Breast epithelium (tissue), 3 donors: Measurements from ENCODE around the gene BDP1.

Experiments
- POLR2A ChIP-seq: fragments of 450-650 bp; IDR thresholded peaks from one replicate; pipeline ENCODE4 v1.6.1; 2016; ENCODE audit warnings: antibody characterized with exemption, mild to moderate bottlenecking, moderate library complexity
- POLR2AphosphoS5 ChIP-seq, 3 donors: sonication (generic); formaldehyde crosslinking; IDR thresholded peaks; one replicate each; pipeline ENCODE4 v1.6.1; 2017; ENCODE audit warnings: antibody characterized with exemption in 3 of 3
- TF ChIP-seq, protein P1 (sequence below), 3 donors: fragments of 450-650 bp; IDR thresholded peaks; one replicate each; pipeline ENCODE4 v1.5.1; 2016 to 2017; ENCODE audit warnings: antibody characterized with exemption in 3 of 3, mild to moderate bottlenecking in 3 of 3, moderate library complexity in 3 of 3

DNA sequence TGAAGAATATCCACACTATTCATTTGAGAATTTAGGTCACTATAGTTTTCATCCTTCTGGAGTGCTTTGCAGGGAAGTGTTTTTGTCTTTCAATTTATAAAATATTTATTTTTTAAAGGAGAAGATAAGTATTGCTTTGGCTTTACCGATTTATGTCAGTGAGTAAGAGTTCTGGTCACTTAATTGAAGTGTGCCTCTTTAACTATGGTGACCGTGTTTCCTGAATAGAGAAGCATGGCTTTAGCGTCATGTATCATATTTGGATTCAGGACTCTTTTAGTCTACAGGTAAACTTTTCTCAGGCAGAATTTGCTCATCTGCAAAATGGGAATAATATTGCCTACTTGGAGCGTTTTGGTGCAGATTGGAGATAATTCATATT lies 902 bp downstream of the BDP1 start:
- TF ChIP-seq, protein P1, sequence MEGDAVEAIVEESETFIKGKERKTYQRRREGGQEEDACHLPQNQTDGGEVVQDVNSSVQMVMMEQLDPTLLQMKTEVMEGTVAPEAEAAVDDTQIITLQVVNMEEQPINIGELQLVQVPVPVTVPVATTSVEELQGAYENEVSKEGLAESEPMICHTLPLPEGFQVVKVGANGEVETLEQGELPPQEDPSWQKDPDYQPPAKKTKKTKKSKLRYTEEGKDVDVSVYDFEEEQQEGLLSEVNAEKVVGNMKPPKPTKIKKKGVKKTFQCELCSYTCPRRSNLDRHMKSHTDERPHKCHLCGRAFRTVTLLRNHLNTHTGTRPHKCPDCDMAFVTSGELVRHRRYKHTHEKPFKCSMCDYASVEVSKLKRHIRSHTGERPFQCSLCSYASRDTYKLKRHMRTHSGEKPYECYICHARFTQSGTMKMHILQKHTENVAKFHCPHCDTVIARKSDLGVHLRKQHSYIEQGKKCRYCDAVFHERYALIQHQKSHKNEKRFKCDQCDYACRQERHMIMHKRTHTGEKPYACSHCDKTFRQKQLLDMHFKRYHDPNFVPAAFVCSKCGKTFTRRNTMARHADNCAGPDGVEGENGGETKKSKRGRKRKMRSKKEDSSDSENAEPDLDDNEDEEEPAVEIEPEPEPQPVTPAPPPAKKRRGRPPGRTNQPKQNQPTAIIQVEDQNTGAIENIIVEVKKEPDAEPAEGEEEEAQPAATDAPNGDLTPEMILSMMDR (IDR thresholded peaks at IDR 0.05) = no peak
- no peak for TF ChIP-seq POLR2A
- TF ChIP-seq POLR2AphosphoS5 (IDR thresholded peaks at IDR 0.05) = no peak
